ENCODE results near the gene NUPR1.
"Not testable (repeated sequence)": the region's sequence is repeated elsewhere in the genome, so short reads cannot be mapped to it uniquely, and the experiment has no call there.

The NUPR1 gene

DNA sequence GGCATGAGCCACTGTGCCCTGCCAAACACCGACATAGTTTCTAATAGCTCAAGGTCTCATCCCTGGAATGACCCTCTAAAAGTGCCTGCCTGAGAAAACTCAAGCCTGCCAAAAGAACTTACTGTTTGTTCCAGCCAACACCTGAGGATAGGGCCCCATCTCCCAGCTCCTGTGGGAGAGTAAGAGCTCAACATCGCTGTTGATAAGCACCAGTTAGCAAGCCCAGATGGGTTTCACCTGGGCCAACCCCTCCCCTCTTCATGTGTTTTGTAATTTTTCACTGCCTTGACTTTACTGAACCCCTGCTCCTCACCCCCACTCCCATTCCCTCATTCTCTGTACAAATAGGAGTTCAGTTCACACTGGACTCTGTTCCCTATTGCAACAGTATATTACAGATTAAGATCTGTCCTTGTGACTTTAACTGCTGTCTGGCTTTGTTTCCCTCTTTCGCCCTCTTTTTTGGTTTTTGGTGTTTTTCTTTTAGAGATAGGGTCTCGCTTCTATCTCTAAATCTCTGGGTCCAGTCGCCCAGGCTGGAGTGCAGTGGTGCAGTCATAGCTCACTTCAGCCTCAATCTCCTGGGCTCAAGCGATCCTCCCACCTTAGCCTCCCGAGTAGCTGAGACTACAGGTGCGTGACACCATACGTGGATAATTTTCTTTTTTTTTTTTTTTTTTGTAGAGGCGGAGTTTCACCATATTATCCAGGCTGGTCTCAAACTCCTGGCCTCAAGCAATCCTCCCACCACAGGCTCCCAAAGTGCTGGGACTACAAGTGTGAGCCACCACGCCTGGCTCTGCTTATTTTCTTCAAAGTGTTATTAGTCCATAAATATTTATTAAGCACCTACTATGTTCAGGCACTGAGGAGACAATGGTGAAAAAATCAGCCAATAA lies 12.3 kb downstream of the NUPR1 start:
- DNase-seq (ENCODE audit: low spot score): no peak

DNA sequence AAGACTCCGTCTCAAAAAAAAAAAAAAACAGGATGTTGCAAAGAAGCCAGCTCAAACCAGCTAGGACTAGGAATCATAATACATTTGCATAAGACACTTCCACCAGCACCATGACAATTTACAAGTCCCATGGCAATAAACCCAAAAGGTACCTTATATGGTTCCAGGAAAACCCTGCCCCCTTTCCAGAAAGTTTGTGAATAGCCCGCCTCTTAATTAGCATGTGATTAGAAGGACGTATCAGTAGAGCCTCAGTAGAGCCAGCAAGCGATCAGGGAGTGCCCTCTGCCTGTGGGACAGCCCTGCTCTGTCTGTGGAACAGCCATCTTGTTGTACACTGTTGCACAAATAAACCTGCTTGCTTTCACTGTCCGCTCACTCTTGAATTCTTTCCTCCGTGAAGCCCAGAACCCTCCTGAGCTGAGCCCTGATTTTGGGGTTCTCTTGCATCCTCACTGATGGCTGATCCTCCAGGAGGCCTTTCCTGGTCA lies 14.0 kb downstream of the NUPR1 start:
- no peak for DNase-seq (ENCODE audit: low spot score)

DNA sequence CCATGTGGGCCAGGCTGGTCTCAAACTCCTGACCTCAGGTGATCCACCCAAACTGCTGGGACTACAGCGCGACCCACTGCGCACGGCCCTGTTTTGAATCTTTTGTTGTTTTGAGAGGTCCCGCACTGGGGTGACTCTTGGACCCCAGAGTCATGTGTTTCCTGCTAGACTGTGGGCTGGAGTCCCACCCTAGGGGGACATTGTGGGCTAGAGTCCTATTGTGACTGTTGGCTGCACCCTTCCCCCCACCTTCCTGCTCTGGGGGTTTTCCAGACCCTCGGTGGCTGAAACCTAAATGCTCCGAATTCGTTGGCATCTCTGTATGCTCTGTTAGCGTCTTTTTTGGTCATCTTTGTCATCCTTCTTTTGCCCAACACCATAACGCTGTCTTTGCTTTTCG lies 16.0 kb downstream of the NUPR1 start:
- no peak for DNase-seq (ENCODE audit: low spot score)

DNA sequence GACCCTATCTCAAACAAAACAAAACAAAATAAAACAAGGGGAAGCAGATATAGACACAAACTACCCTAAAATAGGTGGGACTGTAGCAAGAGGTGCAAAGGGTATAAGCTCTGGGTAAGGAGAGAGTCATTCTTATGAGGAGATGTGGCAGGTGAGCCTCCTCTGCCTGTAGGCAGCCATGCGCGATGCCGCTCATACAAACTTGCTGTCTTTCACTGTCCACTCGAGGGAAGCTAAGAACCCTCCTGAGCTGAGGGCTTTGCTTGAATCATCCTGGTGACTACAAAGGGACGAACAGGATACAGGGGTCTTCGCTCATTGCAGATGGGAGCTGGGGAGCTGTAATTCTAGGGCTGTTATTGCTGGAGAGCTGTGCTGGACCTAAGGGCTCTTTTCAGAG lies 17.3 kb downstream of the NUPR1 start:
- DNase-seq (ENCODE audit: low spot score): no peak

DNA sequence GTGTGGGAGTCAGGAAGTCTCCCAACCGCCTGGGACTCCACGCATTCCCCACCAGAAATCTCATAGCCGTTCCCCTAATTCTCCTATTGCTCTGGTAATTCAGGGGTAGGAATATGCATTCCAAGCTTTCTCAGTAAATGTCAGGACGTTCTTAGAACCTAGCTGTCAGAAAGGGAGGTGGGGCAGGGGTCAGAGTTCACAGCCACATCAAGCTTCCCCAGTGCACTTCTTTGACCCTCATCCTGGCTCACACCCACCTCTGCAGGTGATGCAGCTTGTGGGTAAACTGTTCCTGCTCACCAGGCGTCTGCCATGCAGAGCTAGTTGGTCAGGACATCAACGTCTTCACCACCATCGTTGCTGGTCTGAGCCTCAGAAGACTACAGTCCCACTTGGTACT lies 18.1 kb downstream of the NUPR1 start:
- DNase-seq (ENCODE audit: low spot score): no peak

DNA sequence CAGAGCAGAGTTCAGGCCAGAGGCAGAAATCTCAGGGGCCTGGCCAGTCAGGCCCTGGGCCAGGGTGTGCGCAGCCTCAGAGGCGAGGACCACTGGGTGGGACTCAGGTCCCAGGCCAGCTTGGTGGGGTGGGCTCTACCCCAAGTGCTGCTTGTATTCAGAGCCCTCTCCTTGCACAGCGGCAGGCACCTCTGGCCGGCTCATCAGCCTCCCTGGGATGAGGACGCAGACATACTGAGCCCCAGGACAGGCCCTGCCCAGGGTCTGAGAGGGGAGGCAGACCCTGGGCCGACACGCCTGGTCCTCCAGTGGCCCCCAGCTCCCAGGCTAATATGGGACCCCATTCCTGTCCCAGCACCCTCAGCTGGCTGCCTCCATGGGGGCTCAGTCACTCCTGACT lies 24.5 kb downstream of the NUPR1 start:
- DNase-seq (ENCODE audit: low spot score): no peak

DNA sequence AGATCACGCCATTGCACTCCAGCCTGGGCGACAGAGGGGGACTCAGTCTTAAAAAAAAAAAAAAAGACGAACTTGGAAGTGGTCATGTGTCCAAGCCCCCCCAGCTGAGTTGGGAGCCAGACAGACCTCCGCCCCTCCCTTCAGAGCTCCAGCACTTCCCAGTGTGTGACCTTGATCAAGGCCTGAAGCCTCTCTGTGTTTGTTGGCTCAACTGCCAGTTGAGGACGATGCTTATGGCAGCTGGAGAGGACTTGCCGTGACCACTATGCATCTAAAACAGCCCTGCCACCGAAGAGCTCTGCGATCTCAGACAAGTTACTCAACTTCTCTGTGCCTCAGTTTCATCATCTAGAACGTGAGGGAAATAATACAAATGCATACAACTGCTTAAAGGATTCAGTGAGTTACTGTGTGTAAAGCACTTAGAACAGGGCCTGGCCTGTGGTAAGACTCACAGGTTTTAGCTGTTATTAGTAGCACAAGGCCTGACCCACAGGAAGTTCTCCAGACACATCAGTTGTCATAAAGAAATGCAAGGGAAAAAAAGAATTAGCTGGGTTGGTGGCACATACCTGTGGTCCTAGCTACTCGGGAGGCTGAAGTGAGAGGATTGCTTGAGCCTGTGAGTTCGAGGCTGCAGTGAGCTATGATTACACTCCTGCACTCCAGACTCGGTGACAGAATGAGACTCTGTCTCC lies 25.1 kb downstream of the NUPR1 start:
- DNase-seq (ENCODE audit: low spot score): no peak

DNA sequence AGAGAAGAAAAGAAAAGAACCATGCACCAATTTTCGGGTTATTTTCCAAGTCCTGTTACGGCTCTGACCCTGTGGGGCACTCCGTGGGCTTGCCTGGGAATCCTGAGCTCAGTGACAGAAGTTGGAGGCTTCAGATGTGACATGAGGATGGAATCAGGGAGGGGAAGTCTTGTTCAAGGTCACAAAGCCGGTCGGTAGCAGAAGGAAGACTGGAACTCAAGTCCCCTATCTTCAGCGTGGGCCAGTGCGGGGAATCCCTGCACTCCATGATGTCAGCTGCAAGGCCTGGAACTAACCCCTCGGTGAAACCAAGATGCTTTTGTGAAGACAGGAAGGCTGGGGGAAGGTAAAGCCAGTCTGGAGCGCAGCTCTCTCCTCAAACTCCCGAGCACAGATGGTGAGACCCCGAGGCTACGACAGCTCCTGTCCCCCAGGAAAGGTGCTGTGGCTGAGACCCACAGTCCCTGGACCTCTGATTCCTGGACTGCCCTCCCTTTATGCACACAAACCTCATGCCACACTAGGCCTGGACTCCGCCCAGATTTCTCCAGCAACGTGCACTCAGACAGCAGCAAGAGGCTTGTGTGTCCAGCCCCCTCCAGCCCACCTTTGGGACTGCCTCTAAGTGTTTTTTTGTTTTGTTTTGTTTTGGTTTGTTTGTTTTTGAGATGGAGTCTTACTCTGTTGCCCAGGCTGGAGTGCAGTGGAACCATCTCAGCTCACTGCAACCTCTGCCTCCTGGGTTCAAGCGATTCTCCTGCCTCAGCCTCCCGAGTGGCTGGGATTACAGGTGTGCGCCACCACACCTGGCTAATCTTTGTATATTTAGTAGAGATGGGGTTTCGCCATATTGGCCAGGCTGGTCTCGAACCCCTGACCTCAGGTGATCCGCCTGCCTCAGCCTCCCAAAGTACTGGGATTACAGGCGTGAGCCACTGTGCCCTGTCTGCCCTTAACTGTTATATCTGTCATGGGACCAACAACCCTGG lies 26.7 kb downstream of the NUPR1 start:
- no peak for DNase-seq (ENCODE audit: low spot score)

DNA sequence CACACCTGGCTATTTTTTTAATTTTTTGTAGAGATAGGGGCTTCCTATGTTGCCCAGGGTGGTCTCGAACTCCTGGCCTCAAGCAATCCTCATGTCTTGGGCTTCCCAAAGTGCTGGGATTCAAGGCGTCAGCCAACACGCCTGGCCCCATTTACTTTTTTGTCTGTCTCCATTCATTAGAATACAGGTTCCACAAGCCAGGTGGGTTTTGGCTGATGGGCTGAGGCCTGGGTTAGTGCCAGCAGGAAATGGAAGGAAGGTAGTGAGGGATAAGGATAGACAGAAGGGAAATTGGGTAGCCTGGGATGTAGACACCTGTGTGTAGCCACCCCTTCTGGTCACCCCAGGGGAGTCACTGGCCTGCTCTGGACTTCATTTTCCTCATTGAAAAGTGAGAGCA lies 27.7 kb downstream of the NUPR1 start:
- DNase-seq (ENCODE audit: low spot score): no peak

DNA sequence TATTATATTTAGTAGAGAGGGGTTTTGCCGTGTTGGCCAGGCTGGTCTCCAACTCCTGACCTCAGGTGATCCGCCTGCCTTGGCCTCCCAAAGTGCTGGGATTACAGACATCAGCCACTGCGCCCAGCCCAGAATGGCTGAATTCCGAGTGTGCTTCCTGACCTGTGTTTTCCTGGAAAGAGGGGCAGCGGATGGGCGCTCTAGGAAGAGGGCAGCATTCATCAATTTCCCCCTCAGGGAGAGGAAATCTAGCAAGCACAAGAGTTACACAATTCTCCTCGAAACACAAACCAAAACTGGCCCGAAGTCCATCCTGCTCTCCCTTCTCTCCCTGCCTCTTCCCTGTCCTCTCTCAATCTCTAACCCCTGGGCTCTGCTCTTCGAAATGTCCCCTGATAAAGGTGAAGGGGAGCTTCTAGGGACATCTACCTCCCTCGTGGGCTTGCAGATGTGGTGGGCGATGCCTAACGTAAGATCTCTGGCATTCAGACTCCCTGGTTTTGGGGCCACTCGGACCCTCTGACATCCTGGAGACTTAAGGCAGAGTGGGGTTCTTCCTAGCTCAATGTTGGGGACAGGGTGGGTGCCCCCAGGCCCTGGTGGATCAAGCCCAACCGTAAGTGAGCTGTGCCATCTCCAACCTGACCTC lies 33.2 kb downstream of the NUPR1 start:
- DNase-seq (ENCODE audit: low spot score): no peak

DNA sequence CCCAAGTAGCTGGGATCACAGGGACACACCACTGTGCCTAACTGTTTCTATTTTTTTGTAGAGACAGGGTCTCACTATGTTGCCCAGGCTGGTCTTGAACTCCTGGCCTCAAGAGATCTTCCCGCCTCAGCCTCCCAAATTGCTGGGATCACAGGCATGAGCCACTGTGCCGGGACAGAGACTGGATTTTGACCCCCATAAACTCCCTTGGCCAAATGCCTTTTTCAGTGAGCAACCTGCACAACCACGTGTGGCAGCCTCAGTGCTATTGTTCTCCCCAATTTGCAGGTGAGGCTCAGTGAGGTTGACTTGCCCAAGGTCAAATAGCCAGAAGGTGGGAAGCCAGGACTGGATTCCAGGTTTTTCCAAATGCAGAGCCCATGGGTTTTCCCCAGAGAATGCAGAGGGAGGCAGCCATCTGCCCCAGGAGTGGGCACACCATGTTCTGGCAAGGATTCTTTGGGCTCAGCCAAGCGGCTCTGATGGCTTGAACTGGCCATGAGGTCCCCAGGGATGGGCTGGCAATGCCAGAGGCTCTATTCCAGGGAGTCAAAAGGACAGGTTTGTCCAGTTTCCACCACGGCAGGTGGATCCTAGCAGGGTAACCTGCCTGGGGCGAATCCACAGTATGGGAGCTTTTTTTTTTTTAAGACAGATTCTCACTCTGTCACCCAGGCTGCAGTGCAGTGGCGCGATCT lies 33.9 kb downstream of the NUPR1 start:
- no peak for DNase-seq (ENCODE audit: low spot score)

DNA sequence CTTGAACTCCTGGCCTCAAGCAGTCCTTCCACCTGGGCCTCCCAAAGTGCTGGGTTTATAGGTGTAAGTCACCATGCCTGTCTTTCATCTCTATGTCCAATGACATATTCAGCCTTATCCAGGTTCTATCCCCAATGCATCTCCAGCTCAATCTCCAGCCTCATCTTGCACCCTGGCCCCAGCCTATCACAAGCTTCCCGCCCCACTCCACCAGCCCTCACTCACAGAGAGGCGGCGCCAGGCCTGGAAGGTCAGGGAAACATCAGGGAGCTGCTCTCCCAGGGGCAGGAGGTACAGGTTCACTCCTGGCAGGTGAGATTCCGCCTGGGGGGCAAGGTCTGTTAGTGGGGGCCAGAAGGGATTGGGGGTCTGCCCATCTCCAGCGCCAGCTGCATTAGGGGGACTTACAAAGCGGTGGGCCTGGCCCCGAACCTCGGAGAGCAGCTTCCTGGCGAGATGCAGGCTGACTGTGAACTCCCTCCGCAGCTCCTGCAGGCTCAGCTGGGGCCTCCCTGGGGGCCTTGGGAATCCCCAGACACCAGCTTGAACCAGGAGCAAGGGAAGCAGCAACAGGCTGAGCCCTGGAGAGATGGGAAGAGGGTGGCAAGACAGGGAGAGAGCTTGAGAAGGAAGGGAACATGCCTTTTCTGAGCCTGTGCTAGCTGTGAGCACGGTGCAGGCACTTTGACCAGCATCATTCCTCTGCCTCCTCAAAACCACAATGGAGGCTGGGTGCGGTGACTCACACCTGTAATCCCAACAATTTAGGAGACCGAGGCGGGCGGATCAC lies 35.1 kb downstream of the NUPR1 start:
- DNase-seq (ENCODE audit: low spot score): no peak

DNA sequence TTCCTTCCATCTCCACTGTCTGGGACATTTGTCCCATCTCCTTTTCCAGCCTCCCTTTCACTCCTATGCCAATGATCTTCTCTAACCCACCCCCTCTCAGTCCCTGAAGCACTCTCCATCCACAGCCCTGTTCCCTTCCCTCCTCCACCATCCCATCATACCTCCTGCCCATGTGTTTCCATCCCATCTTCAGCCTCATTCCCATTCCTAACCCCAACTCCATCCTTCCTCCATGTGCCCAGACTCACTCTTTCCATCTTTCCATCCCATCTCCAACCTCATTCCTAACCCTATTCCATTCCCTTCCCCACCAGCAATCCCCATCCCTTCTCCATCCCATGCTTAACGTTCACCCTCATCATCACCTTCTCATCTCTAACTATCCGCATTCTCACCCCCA lies 36.5 kb downstream of the NUPR1 start:
- no peak for DNase-seq (ENCODE audit: low spot score)

DNA sequence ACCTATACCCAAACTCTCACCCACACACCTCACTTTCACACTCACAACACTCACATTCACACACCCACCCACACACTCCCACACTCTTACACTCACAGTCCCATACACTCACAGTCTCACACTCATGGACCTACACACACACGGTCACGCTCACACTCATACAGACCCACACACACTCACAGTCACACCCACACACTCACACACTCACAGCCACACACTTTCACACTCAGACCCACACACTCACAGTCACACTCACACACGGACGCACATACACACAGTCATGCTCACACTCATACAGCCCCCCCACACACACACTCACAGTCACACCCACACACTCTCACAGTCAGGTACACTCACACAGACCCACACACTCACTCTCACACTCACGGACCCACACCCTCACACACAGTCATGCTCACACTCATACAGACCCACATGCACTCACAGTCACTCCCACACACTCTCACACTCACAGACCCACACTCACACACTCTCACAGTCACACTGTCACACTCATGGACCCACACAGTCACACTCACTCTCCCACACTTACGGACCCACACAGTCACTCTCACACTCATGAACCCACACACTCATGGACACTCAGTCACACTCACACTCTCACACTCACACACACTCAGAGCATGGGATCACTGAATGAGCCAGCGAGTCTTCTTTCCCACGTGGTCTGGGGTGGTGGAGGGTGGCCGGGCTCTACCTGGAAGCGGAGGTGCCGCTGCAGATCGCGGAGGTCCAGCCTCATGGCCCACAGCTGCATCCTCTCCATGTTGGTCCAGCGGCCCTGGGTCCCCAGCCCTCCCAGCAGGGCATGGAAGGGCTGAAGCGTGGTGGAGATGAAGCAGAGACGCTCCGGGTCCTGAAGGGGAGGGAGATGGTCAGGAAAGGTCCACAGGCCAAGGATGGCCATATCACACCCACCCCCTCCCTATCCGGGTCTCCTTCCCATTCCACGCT lies 37.2 kb downstream of the NUPR1 start:
- DNase-seq (ENCODE audit: low spot score): no peak

DNA sequence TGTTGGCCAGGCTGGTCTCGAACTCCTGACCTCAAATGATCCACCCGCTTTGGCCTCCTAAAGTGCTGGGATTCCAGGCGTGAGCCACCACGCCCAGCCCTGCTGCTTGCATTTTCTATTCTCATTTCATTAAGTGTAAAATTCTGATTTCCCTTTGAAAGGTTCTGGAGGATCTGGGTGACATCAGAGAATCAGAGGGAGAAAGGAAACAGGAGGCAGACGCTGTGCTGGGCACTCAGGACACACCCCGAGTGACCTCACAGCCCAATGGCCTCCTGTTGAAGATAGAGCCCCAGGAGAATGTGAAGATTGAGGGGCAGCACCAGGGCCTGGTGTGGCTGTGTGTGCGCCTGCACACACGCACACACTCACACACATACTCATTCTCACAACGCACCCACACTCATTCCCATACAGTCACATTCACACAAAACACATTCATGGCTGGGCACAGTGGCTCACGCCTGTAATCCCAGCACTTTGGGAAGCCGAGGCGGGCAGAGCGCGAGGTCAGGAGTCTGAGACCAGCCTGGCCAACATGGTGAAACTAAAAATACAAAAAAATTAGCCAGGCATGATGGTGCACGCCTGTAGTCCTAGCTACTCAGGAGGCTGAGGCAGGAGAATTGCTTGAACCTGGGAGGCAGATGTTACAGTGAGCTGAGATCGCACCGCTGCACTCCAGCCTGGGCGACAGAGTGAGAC lies 38.1 kb downstream of the NUPR1 start:
- not testable (repeated sequence) for DNase-seq (ENCODE audit: low spot score)

DNA sequence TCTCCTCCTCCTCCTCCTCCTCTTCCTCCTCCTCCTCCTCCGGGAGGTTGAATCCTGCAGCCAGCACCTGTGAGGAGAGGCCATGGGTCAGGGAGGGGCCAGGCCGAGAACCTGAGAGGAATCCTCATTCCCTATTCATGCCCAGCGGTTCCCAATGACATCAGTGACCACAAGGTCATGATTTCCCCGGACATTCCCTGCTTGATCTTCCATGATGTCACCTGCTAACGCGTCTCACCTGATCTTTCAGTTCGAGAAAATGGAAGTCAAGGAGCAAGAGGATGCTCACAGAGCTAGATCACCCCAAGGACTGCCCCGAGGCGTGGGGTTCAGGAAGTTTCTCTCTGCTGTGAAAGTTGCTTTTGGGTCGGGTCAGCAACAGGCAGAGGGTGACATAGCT lies 38.9 kb downstream of the NUPR1 start:
- no peak for DNase-seq (ENCODE audit: low spot score)

DNA sequence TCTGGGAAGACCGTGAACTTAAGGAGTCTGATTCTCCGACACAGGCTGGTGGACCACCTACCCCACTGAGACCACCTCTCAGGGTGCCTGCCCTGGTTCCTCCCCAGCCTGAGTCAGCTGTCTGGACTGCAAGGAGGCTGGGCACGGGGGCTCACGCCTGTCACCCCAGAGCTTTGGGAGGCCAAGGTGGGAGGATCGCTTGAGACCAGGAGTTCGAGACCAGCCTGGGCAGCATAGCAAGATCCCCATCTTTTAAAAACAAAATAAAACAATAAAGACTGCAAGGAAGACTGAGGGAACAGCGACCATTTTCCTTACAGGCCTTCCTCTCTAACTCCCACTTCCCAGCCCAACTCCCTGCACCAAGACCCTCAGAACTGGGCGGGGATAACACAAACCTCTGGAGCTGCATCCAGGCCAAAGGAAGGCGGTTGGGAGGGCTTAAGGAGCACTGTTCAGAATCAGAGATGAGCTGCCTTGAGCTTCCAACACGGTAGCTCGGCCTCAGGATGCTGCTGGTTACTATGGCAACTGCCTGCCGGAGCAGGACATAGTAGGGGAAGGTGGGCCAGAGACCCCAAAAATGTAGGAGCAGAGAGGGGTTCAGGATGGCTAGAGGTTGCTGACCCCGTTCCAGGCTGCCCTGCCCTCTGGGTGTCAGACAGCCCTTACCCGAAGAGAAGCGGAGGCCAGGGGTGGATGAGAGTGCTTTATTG lies 40.0 kb downstream of the NUPR1 start:
- DNase-seq (ENCODE audit: low spot score): no peak
